HTERT RPE-1 (cell line): ENCODE measurements around the gene TNFSF13.

Source experiments
- in situ Hi-C: fragments of 300-500 bp; cut with MboI; formaldehyde crosslinking; loops from 4 replicates; pipeline ENCODE4 v1.14.3; 2020; ENCODE audit warnings: low sequenced_read_pairs

TNFSF13 gene

GRCh38 chr17:7574176-7574953 is 15.8 kb downstream of the TNFSF13 start:
- in situ Hi-C loops = no loop called here

GRCh38 chr17:7575481-7575883 is 16.9 kb downstream of the TNFSF13 start:
- in situ Hi-C loops = no loop called here

GRCh38 chr17:7575959-7576358 is 17.4 kb downstream of the TNFSF13 start:
- in situ Hi-C loops = no loop called here

GRCh38 chr17:7576432-7576937 is 17.9 kb downstream of the TNFSF13 start:
- in situ Hi-C loops = no loop called here

GRCh38 chr17:7577327-7578199 is 19.0 kb downstream of the TNFSF13 start:
- in situ Hi-C loops = no loop called here

GRCh38 chr17:7579001-7579833 is 20.7 kb downstream of the TNFSF13 start, which contains the start of gene CD68:
CD68 (plus strand) TSS chr17:7579638; CDS start chr17:7579678, 40 bp downstream.
- in situ Hi-C loops = no loop called here

- in situ Hi-C loops = no loop called here
These were observed 21.5 kb downstream of the TNFSF13 start for GRCh38 chr17:7579834-7580603.

GRCh38 chr17:7580604-7581575 is 22.3 kb downstream of the TNFSF13 start:
- in situ Hi-C loops = no loop called here

- in situ Hi-C loops = no loop called here
These were observed 24.1 kb downstream of the TNFSF13 start for GRCh38 chr17:7582396-7583252.

GRCh38 chr17:7583253-7584109 is 24.9 kb downstream of the TNFSF13 start, which contains the start of gene MPDU1:
MPDU1 (plus strand) TSS chr17:7583852; CDS start chr17:7583863, 11 bp downstream.
- in situ Hi-C loops = no loop called here

- in situ Hi-C loops = no loop called here
These were observed 28.3 kb downstream of the TNFSF13 start for GRCh38 chr17:7586673-7587419.

GRCh38 chr17:7587420-7588151 is 29.0 kb downstream of the TNFSF13 start:
- in situ Hi-C loops = no loop called here

GRCh38 chr17:7588553-7589203 is 30.1 kb downstream of the TNFSF13 start:
- in situ Hi-C loops = no loop called here

GRCh38 chr17:7589204-7589868 is 30.8 kb downstream of the TNFSF13 start:
- in situ Hi-C loops = no loop called here
